A549 (cell line): ENCODE results near the gene TJP1. TPM values are rescaled to one million over a fixed set of nuclear protein-coding genes. Genes with fewer than 3 reads are reported as not detected.

ENCODE experiments used
- ATAC-seq, 2 experiments: fragments of 200-7000 bp in 1 of 2; fragments of >200 bp in 1 of 2; cut with Nextera tagmentation in 1 of 2; cut with Tn5 transposase in 1 of 2; 3 replicates each; pipeline versions ENCODE4 v1.8.0 to v1.9.1; 2018 to 2020; ENCODE audit warnings: mild to moderate bottlenecking in 1 of 2, moderate library complexity in 1 of 2
- CTCF ChIA-PET: fragments of 300-600 bp; sonication (Branson Sonifier 250); formaldehyde crosslinking; extraction: SDS; loops from one replicate; lab custom pipeline; 2021; ENCODE audit warnings: antibody characterized with exemption, inconsistent platforms; lab: Yijun Ruan, JAX
- POLR2A ChIA-PET: fragments of 350-600 bp; formaldehyde crosslinking; extraction: SDS; loops from one replicate; lab custom pipeline; 2021; ENCODE audit warnings: antibody characterized with exemption, inconsistent platforms; lab: Yijun Ruan, JAX
- DNase-seq, 2 experiments: peaks; one replicate each; pipeline versions ENCODE4 v3.0.0 to v3.0.0-alpha.2; 2011 to 2016; ENCODE audit warnings: low read depth in 1 of 2, low spot score in 1 of 2
- FAIRE-seq: peaks from 2 replicates; lab custom pipeline; 2011; peaks lifted over from hg19 to GRCh38; lab: Jason Lieb, UNC
- H3K27ac ChIP-seq, 2 experiments: fragments of >200 bp; sonication (Bioruptor Twin); formaldehyde crosslinking; 3 replicates each; pipeline ENCODE4 v1.5.1; 2016 to 2017
- H3K4me1 ChIP-seq: fragments of >200 bp; sonication (Bioruptor Twin); formaldehyde crosslinking; 3 replicates; pipeline ENCODE4 v1.6.1; 2016
- H3K4me2 ChIP-seq: fragments of >200 bp; sonication (Bioruptor Twin); formaldehyde crosslinking; 3 replicates; pipeline ENCODE4 v1.6.1; 2016
- H3K4me3 ChIP-seq: fragments of >200 bp; sonication (Bioruptor Twin); formaldehyde crosslinking; 3 replicates; pipeline ENCODE4 v1.5.1; 2016
- H3K9me3 ChIP-seq: fragments of >200 bp; sonication (Bioruptor Twin); formaldehyde crosslinking; 3 replicates; pipeline ENCODE4 v1.6.1; 2016
- BCL3 ChIP-seq: fragments of >200 bp; sonication (Bioruptor Twin); formaldehyde crosslinking; IDR thresholded peaks from 3 replicates; pipeline ENCODE4 v1.6.1; 2016
- CBX8 ChIP-seq: fragments of 200-600 bp; sonication (generic); IDR thresholded peaks from 2 replicates; pipeline ENCODE4 v1.6.1; 2016
- CEBPB ChIP-seq, 2 experiments: fragments of >200 bp in 1 of 2; sonication (Bioruptor Twin) in 1 of 2; formaldehyde crosslinking in 1 of 2; IDR thresholded peaks; 2 replicates each; pipeline ENCODE4 v1.6.1; 2012 to 2016
- CHD2 ChIP-seq: fragments of 150-350 bp; IDR thresholded peaks from 2 replicates; pipeline ENCODE4 v1.6.1; 2014; ENCODE audit warnings: low read length; ENCODE audit not compliant: partially characterized antibody
- CHD4 ChIP-seq: fragments of 200-600 bp; sonication (generic); IDR thresholded peaks from 2 replicates; pipeline ENCODE4 v1.6.1; 2016; ENCODE audit warnings: antibody characterized with exemption, mild to moderate bottlenecking, borderline replicate concordance
- FOSL2 ChIP-seq, 2 experiments: fragments of 450-650 bp in 1 of 2; fragments of >200 bp in 1 of 2; sonication (Bioruptor Twin) in 1 of 2; formaldehyde crosslinking; IDR thresholded peaks; 2 replicates each; pipeline versions ENCODE4 v1.5.0 to v1.6.1; 2016 to 2020; ENCODE audit warnings: mild to moderate bottlenecking in 1 of 2, moderate library complexity in 1 of 2
- FOXS1 ChIP-seq: fragments of 250-450 bp; sonication (Bioruptor Pico); IDR thresholded peaks from 2 replicates; pipeline ENCODE4 v1.5.0; 2020; ENCODE audit warnings: mild to moderate bottlenecking, moderate library complexity
- GATA3 ChIP-seq: IDR thresholded peaks from 2 replicates; pipeline ENCODE4 v1.6.1; 2012; ENCODE audit warnings: borderline replicate concordance
- HDAC2 ChIP-seq: fragments of 200-600 bp; sonication (generic); IDR thresholded peaks from 2 replicates; pipeline ENCODE4 v1.6.1; 2016
- HEYL ChIP-seq: fragments of 250-450 bp; sonication (Bioruptor Pico); IDR thresholded peaks from 2 replicates; pipeline ENCODE4 v1.8.0; 2021; ENCODE audit warnings: mild to moderate bottlenecking, moderate library complexity
- HOXA7 ChIP-seq: fragments of 250-450 bp; sonication (Bioruptor Pico); IDR thresholded peaks from 2 replicates; pipeline ENCODE4 v1.5.0; 2020; ENCODE audit warnings: mild to moderate bottlenecking, moderate library complexity
- HOXB5 ChIP-seq: fragments of 250-450 bp; sonication (Bioruptor Pico); IDR thresholded peaks from 2 replicates; pipeline ENCODE4 v1.5.0; 2020; ENCODE audit warnings: mild to moderate bottlenecking, moderate library complexity
- MAFK ChIP-seq: fragments of 450-650 bp; IDR thresholded peaks from 2 replicates; pipeline ENCODE4 v1.6.1; 2014; ENCODE audit not compliant: partially characterized antibody
- NPAS2 ChIP-seq: fragments of 250-450 bp; sonication (Bioruptor Pico); IDR thresholded peaks from 2 replicates; pipeline ENCODE4 v1.8.0; 2022; ENCODE audit warnings: mild to moderate bottlenecking, moderate library complexity, borderline replicate concordance
- POLR2A ChIP-seq: IDR thresholded peaks from 2 replicates; pipeline ENCODE4 v1.6.1; 2012; ENCODE audit warnings: mild to moderate bottlenecking, low read length
- POLR2AphosphoS2 ChIP-seq: conservative IDR thresholded peaks from 2 replicates; pipeline ENCODE4 v1.6.1; 2012; ENCODE audit warnings: low read length, improper control_type of control experiment, inconsistent platforms
- RFX5 ChIP-seq: fragments of 450-650 bp; IDR thresholded peaks from 2 replicates; pipeline ENCODE4 v1.7.1; 2014; ENCODE audit warnings: antibody characterized with exemption, mild to moderate bottlenecking, moderate library complexity
- RNF2 ChIP-seq: fragments of 200-600 bp; sonication (generic); IDR thresholded peaks from 2 replicates; pipeline ENCODE4 v1.6.1; 2016; ENCODE audit warnings: low read depth, mild to moderate bottlenecking, antibody characterized with exemption, moderate library complexity, borderline replicate concordance
- TFCP2L1 ChIP-seq: fragments of 250-450 bp; sonication (Bioruptor Pico); IDR thresholded peaks from 2 replicates; pipeline ENCODE4 v1.5.0; 2021; ENCODE audit warnings: mild to moderate bottlenecking
- TP53 ChIP-seq: fragments of 250-450 bp; sonication (Bioruptor Pico); IDR thresholded peaks from 2 replicates; pipeline ENCODE4 v1.5.0; 2021; ENCODE audit warnings: mild to moderate bottlenecking, moderate library complexity
- ZC3H11A ChIP-seq: fragments of 450-650 bp; IDR thresholded peaks from 2 replicates; pipeline ENCODE4 v1.6.1; 2014; ENCODE audit warnings: antibody characterized with exemption, mild to moderate bottlenecking
- WGBS: methylation state at CpG from one replicate; pipeline ENCODE4 v1.1.6; 2017; ENCODE audit errors: missing lambda C conversion rate; 5-methylcytosine and 5-hydroxymethylcytosine counted together
- polyA plus RNA-seq, 4 experiments: library from polyadenylated mRNA; depleted of rRNA in 3 of 4; stranded (reverse); fragments of >200 nt; fragmentation: RNase III in 1 of 4; extraction: RNeasy Plus Mini Kit Qiagen cat#74134 plus additional on column Dnase treatment in 1 of 4; gene quantifications; 2 replicates in 3 of 4; 3 replicates in 1 of 4; pipeline ENCODE4 v1.2.3, GENCODE V29; 2011 to 2017
- TF ChIP-seq, protein P1 (sequence below): fragments of >200 bp; sonication (Bioruptor Twin); formaldehyde crosslinking; IDR thresholded peaks from 3 replicates; pipeline ENCODE4 v1.5.1; 2016
- TF ChIP-seq, protein P2 (sequence below): fragments of 450-650 bp; IDR thresholded peaks from 2 replicates; pipeline ENCODE4 v1.6.1; 2014; ENCODE audit warnings: antibody characterized with exemption

Gene TJP1
- polyA plus RNA-seq, 2 of the 4 experiments (the other 2 are of a cell fraction) = 55.0 to 179 TPM

DNA sequence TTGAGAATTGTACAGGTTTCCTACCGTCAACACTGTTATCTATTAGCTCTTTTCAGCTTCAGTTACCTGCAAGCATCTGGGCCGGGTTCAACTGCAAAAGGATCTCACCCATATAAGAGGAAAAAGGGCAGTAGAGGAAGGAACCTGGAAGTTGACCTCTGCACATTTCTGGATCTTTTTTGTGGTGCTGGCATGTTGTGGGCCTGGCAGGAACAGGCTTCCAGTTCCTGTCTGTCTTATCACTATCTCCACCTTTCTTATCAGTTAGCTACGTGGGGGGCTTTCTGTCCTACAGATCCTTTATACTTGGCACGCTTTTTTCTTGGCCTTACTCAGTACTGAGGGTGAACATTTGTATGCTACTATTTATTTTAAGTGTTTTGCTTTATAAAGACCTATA lies 42.2 kb upstream of the TJP1 start:
- FAIRE-seq = no peak
- no peak overlapping the region for H3K4me2 ChIP-seq
- H3K4me1 ChIP-seq = peaks cover 8% of the 10 kb centered on the region; the same call in 2 of the 3 replicates
- ChIA-PET POLR2A (no interaction called here), CTCF (interaction anchor here (0.7 to 2.5 kb wide), 7 partner anchors 8 to 61 kb away, joined by 3 to 11 read pairs (median 3); no protein-coding TSS in a partner anchor)
- no peak overlapping the region for H3K27ac ChIP-seq
- H3K4me3 ChIP-seq = no peak overlapping the region
- H3K9me3 ChIP-seq = no peaks in the 10 kb centered on the region
- 86% methylated on average over 4 of the region's 4 CpGs for WGBS
- no peak for DNase-seq
- no peak for ATAC-seq
- no peak for TF ChIP-seq GATA3
- no peak for TF ChIP-seq HOXB5 (CRISPR knock-in tag)
- TF ChIP-seq POLR2A = no peak
- TF ChIP-seq HEYL (CRISPR knock-in tag) = no peak
- TF ChIP-seq HOXA7 (CRISPR knock-in tag) = no peak
- TF ChIP-seq FOSL2 (IDR thresholded peaks at IDR 0.05) = no peak
- no peak for TF ChIP-seq FOSL2 (CRISPR knock-in tag; IDR thresholded peaks at IDR 0.05)
- no peak for TF ChIP-seq CHD4

DNA sequence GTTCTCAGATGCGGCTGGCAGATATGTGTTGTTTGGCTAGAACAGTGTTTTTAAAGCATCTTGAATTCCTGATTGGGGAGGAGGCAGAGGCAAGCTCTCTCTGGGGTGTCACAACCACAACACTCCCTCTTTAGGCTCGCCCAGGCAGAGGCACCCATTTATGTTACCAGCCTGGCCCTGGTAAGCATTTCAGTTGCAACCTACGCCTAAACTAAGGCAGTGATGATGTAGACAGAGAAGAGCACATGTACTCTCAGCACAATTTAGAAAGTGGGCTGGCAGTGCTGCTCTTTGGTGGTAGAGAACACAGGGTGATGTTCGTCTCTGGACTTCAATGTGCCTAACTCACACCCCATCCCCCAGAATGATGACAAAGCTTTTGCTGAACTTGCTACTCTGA lies 41.2 kb upstream of the TJP1 start:
- Histone ChIP-seq H3K4me1 (peaks cover 13% of the 10 kb centered on the region; the same call in 2 of the 3 replicates), H3K27ac (no peak overlapping the region), H3K4me2 (no peak overlapping the region), H3K4me3 (no peak overlapping the region), H3K9me3 (no peaks in the 10 kb centered on the region)
- ATAC-seq (no peak), FAIRE-seq (no peak), DNase-seq (no peak)
- CTCF ChIA-PET = interaction anchor here (0.7 to 2.5 kb wide), 6 partner anchors 9 to 158 kb away, joined by 3 to 11 read pairs (median 3); no protein-coding TSS in a partner anchor
- POLR2A ChIA-PET = no interaction called here
- 88% methylated on average over 4 of the region's 4 CpGs for WGBS
- TF ChIP-seq RFX5 (no peak), TP53 (CRISPR knock-in tag) (no peak), ZC3H11A (no peak), HDAC2 (no peak), MAFK (no peak), CBX8 (no peak), FOXS1 (CRISPR knock-in tag) (no peak), RNF2 (no peak), POLR2AphosphoS2 (no peak), CHD2 (no peak), TFCP2L1 (CRISPR knock-in tag) (no peak), FOSL2 (IDR thresholded peaks at IDR 0.05) (no peak), FOSL2 (CRISPR knock-in tag; IDR thresholded peaks at IDR 0.05) (no peak), CEBPB (IDR thresholded peaks at IDR 0.05) (no peak), NPAS2 (CRISPR knock-in tag) (no peak), BCL3 (no peak)
- TF ChIP-seq, protein P1, sequence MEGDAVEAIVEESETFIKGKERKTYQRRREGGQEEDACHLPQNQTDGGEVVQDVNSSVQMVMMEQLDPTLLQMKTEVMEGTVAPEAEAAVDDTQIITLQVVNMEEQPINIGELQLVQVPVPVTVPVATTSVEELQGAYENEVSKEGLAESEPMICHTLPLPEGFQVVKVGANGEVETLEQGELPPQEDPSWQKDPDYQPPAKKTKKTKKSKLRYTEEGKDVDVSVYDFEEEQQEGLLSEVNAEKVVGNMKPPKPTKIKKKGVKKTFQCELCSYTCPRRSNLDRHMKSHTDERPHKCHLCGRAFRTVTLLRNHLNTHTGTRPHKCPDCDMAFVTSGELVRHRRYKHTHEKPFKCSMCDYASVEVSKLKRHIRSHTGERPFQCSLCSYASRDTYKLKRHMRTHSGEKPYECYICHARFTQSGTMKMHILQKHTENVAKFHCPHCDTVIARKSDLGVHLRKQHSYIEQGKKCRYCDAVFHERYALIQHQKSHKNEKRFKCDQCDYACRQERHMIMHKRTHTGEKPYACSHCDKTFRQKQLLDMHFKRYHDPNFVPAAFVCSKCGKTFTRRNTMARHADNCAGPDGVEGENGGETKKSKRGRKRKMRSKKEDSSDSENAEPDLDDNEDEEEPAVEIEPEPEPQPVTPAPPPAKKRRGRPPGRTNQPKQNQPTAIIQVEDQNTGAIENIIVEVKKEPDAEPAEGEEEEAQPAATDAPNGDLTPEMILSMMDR = no peak
- TF ChIP-seq, protein P2, sequence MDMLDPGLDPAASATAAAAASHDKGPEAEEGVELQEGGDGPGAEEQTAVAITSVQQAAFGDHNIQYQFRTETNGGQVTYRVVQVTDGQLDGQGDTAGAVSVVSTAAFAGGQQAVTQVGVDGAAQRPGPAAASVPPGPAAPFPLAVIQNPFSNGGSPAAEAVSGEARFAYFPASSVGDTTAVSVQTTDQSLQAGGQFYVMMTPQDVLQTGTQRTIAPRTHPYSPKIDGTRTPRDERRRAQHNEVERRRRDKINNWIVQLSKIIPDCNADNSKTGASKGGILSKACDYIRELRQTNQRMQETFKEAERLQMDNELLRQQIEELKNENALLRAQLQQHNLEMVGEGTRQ = no peak
